ENCODE results near the gene DOK7.

DOK7 gene

DNA sequence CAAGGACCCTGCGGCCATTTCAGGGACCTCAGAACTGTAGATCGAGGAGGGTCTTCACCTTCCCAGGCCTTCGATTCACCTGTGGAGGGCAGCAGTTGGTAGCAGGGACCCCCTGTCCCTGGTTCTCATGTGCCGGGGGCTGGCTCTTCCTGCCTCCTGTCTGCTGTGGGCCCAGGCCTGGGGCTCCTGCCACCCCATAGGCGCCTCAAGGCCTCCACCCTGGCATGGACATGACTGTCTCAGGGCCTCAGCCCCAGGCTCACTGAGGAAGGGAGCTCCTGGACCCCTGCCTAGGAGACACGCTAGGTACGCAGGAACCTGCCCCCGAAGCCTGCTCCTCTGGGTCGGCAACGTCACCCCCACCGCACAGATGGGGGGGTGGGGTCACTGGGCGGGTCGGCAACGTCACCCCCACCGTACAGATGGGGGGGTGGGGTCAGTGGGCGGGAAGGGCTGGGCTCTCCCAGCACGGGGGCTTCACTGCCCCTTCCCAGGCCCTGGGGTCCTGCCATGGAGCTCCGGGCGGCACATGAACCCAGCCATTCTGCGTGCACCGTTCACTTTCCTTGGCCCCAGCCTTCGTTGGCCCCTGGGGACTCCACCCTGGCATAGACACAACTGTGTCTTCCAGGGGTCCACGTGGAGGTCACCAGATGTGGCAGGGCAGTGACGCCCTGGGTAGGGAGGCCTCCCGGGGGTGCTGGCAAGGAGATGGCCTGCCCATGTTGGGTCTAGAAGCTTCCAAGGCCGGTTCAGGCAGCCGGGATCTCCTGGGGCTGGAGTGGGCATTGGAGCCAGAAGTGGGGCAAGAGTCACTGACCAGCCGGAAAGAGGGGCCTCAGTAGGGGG lies 24.9 kb upstream of the DOK7 start:
- no peak for DNase-seq
- Histone ChIP-seq H3K36me3 (replicated peaks) (no peaks in the 10 kb centered on the region), H3K27me3 (replicated peaks) (no peaks in the 10 kb centered on the region), H3K27ac (no peak overlapping the region), H3K4me3 (ENCODE audit: low read depth, low read length) (no peak overlapping the region)
- TF ChIP-seq, protein P1, sequence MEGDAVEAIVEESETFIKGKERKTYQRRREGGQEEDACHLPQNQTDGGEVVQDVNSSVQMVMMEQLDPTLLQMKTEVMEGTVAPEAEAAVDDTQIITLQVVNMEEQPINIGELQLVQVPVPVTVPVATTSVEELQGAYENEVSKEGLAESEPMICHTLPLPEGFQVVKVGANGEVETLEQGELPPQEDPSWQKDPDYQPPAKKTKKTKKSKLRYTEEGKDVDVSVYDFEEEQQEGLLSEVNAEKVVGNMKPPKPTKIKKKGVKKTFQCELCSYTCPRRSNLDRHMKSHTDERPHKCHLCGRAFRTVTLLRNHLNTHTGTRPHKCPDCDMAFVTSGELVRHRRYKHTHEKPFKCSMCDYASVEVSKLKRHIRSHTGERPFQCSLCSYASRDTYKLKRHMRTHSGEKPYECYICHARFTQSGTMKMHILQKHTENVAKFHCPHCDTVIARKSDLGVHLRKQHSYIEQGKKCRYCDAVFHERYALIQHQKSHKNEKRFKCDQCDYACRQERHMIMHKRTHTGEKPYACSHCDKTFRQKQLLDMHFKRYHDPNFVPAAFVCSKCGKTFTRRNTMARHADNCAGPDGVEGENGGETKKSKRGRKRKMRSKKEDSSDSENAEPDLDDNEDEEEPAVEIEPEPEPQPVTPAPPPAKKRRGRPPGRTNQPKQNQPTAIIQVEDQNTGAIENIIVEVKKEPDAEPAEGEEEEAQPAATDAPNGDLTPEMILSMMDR (IDR thresholded peaks at IDR 0.05; ENCODE audit: low read depth, low read length, missing control alignments): no peak
- in situ Hi-C loops (cut with HindIII; ENCODE audit: low pct_ligation_motif_present, low sequenced_read_pairs): no loop called here

DNA sequence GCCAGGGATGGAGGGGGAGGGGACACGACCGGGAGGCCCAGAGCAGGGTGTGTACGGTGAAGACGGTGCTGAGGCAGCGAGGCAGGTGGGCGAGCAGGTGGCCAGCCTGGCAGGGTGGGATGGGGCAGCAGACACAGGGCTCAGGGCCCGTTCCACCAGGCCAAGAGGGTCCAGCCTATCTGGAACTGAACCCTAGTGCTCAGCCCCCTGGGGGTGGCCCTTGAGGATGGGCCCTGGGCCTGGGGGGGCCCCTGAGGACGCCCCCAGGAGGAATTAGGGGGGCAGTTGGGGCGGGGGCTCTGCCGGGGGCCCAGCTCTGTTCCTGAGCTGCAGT lies 24.3 kb upstream of the DOK7 start:
- no peaks in the 10 kb centered on the region for H3K36me3 ChIP-seq (replicated peaks)
- H3K27me3 ChIP-seq (replicated peaks): no peaks in the 10 kb centered on the region
- in situ Hi-C loops (cut with HindIII; ENCODE audit: low pct_ligation_motif_present, low sequenced_read_pairs): no loop called here
- no peak overlapping the region for H3K27ac ChIP-seq
- H3K4me3 ChIP-seq (ENCODE audit: low read depth, low read length): no peak overlapping the region
- no peak for DNase-seq
- TF ChIP-seq, protein P1 (IDR thresholded peaks at IDR 0.05; ENCODE audit: low read depth, low read length, missing control alignments): no peak

DNA sequence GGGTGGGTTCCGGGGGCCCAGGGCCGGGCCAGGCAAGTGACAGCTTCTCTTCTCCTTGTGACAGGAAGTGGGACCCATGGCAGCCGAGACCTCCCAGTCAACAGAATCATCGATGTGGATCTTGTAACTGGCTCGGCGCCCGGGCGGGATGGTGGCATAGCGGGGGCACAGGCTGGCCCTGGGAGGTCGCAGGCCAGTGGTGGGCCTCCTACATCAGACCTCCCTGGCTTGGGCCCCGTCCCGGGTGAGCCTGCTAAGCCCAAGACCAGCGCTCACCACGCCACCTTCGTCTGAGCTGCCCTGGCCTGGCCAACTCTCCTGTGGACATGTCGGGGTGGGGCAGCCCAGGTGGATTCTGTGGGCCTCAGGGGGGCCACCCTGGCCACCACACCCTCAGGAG lies 23.7 kb upstream of the DOK7 start:
- no peaks in the 10 kb centered on the region for H3K27me3 ChIP-seq (replicated peaks)
- no peak overlapping the region for H3K27ac ChIP-seq
- H3K36me3 ChIP-seq (replicated peaks): no peaks in the 10 kb centered on the region
- TF ChIP-seq, protein P1 (IDR thresholded peaks at IDR 0.05; ENCODE audit: low read depth, low read length, missing control alignments): no peak
- in situ Hi-C loops (cut with HindIII; ENCODE audit: low pct_ligation_motif_present, low sequenced_read_pairs): no loop called here
- H3K4me3 ChIP-seq (ENCODE audit: low read depth, low read length): no peak overlapping the region
- no peak for DNase-seq

DNA sequence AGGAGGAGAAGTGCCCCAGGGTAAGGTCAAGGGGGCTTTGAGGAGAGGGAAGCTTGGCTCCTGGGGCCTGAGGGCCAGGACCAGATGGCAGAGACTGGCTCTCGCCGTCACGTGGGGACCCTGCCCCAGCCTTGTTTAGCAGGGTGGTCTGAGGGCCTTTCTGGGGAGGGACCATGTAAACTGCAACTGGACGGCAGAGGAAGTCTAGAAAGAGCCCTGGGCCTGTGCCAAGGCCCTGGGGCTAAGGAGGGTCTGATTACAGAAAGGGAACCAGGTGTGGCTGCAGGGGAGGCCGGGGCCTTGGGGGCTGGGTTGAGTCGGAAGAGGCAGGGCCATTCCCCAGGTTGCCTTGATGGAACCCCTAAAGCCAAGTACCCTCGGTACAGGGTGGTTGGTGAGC lies 23.1 kb upstream of the DOK7 start:
- in situ Hi-C loops (cut with HindIII; ENCODE audit: low pct_ligation_motif_present, low sequenced_read_pairs): loop anchor here (5.0 kb wide), 1 partner anchor 93 kb away; no protein-coding TSS in a partner anchor
- Histone ChIP-seq H3K27me3 (replicated peaks) (no peaks in the 10 kb centered on the region), H3K4me3 (ENCODE audit: low read depth, low read length) (no peak overlapping the region), H3K36me3 (replicated peaks) (no peaks in the 10 kb centered on the region), H3K27ac (no peak overlapping the region)
- TF ChIP-seq, protein P1 (IDR thresholded peaks at IDR 0.05; ENCODE audit: low read depth, low read length, missing control alignments): no peak
- DNase-seq: no peak

DNA sequence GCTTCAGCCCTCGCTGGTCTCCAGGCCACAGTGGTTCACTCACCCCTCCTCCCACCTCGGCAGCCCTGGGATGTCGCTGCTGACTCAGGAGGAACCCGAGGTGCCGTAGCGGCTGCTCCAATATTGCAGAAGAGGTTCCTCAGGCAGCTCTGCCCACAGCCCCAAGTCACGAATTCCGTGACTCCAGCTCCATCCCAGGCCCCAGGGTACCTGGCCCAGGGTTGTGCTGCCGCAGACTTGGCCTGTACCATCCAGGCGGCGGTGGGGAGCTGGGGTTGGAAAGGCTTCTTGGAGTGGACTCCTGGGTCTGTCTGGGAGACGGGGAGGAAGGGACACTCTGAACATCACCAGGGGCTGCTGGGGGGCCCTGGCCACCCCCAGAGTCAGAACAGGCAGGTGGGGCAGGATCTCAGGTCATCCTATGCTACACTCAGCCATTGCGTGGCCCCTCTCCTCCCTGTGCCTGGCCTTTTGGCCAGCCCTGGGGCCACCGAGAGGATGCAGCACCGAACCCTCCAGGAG lies 22.1 kb upstream of the DOK7 start:
- H3K27ac ChIP-seq: no peak overlapping the region
- DNase-seq: no peak
- no peaks in the 10 kb centered on the region for H3K36me3 ChIP-seq (replicated peaks)
- no peaks in the 10 kb centered on the region for H3K27me3 ChIP-seq (replicated peaks)
- TF ChIP-seq, protein P1 (IDR thresholded peaks at IDR 0.05; ENCODE audit: low read depth, low read length, missing control alignments): no peak
- in situ Hi-C loops (cut with HindIII; ENCODE audit: low pct_ligation_motif_present, low sequenced_read_pairs): loop anchor here (5.0 kb wide), 1 partner anchor 94 kb away; no protein-coding TSS in a partner anchor
- no peak overlapping the region for H3K4me3 ChIP-seq (ENCODE audit: low read depth, low read length)

Data from brain microvascular endothelial cell (primary cell).